GM19193 (cell line): Measurements from ENCODE around the gene SLC43A3.
A peak's percentile ranks its signal among the peaks of the same experiment; 100 is the strongest.

Experiments used
- POLR2A ChIP-seq: IDR thresholded peaks from 4 replicates; pipeline ENCODE4 v1.6.1; 2011; ENCODE audit not compliant: insufficient read depth, insufficient read length; ENCODE audit errors: extremely low read depth

The SLC43A3 gene

DNA sequence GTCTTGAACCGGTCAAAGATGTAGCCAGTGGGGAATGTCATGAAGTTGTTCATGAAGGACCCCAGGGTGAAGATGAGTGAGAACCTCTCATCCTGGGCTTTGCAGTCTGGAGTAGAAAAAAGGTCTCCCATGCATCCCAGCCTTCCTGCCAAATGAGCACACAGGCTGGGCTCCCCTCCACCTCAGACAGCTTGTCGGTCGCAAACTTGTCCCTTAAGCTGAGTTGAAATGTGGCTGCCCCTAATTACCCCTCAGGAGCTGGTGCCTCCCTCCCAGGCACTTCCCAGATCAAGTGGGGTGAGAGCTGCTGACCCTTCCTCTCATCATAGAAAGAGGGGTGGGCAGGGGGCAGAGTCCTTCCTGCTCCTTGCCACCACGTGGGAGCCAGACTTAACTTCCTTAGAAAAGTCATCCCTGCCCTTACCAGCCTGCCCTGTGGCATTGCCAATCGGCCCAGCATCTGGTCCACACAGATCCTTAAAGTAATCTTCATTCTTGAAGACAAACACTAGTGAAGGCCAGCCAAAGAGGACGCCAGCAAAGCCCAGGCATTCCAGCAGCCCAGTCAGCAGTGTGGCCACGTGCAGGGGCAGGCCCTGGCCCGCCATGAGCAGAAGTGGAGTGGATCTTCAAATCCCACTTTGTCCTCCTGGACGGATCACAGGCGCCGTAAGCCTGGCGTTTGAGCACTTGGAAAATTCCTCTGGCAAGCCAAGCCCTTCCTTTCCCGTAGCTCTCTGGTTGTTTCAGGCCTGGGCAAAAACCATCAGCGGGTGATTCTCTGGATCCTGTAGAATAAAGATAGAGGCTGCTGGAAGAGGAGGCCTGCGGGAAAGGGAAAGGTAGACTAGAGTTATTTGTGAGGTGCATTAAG lies 1.1 kb downstream of the SLC43A3 start:
- TF ChIP-seq POLR2A, result no peak

DNA sequence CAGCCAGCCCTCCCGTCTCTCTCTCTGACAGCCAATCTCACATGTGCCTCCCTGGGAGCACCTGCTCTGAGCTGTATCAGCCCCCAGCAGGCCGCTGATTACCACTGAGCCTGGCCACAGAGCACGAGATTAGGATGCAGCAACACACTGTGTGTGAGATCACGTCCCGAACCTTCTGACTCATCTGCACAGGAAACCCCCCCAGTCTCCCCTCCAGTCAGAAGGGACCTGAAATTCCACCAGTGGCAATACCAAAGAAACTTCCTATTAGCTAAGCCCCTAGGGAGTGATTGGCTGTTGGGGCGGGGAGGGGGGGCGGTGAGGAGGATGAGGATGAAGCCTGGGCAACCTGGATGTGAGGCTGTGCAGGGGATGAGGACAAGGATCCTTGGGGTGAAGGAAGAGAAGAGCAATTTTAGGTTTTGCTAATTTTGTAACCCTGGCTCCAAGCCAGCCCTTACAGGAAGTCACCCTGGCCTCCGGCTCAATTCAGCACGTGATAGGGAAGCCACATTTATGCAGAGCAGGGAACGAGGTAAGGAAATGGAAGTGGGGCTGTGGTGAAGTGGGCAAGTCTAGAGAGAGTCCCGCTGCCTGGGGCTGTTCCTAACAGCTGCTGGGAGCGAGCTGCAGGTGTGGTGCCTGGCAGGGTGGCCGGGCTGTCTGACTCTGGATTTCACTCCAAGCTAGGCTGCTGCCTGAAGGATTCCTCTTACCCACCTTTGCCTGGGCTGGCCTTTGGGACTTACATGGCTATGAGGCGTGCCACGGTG lies 1.9 kb downstream of the SLC43A3 start:
- peak; percentile 74 for TF ChIP-seq POLR2A

DNA sequence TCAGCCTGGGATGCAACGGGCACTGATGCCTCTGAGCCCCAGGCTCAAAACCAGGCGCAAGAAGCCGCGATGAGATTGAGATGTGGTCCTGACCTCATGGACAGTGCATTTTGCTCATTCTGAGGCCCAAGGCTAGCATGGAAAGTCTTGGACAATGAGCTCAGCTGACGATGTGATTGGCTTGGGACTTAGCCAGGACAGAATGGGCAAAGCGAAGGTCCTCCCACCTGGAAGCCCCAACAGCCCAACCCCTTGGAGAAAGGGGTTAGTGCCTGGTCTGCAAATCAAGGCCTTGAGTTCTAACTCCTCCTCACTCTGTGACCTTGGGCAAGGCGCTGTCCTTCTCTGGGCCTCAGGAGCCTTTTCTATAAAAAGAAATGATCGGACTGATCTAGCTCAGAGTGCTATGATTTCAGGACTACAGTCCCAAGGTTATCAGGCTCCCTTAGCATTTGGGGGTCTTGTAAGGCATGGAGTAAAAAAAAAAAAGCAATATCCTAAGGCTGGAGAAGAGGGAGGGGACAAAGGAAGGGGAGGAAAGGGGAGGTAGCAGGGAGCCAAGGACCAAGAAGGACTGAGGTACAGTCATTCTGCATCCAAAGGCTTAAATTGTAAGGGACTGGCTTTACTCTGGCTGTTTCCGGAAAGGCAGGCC lies 2.7 kb downstream of the SLC43A3 start:
- TF ChIP-seq POLR2A, result no peak

DNA sequence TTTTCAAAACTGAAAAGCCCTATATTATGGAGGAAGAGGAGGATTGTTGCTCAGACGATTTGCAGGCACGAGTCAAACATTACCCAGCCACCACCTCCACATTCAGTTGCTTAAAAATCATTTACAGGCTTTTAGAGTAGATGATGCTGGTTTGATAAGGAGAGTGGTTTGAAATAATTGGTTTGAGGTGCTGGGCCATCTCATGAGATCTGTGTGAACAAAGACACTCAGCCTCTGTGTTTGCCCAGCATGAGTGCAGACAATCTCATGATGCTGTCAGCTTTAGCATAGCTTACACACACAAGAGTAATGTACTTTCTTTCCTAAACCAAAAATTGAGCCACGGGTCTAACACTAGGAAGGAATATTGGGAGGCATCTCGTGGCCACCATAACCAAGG lies 4.3 kb downstream of the SLC43A3 start:
- TF ChIP-seq POLR2A, result no peak

DNA sequence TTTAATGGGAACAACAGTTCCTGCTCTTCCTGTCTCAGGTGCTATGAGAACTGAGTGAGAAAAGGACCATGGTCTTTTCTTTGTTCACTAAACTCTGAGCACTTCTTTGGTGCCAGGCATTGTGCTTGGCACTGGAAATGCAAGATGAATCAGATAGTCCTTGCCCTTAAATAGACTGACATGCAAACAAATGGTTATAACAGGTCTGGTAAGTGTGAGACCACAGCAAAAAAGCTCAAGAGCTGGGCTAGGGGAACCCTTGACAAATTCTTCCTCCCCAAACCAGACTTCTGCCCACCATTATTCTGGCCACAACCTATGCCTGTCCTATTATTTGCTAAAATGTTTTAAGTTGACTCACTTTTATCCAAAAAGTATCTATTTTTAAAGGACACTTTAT lies 5.1 kb downstream of the SLC43A3 start:
- no peak for TF ChIP-seq POLR2A

DNA sequence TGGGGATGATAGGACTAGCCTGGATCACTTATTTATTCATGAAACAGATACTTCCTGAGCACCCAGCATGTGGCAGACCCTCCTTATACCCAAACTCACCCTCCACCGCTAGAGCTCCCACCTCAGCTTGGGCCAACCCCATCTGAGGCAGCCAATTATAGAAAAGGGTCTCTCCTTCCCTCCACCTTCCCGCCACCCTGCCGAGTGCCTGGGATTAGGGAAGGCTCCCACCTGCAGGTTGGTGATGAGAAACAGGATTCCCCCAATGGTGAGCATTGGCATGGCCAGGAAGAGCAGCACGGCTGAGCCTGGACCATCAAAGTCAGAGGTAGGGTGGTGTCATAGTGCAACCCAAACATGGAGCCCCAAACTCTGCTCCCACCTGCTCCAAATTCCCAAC lies 5.9 kb downstream of the SLC43A3 start:
- TF ChIP-seq POLR2A, result peak; percentile 21

DNA sequence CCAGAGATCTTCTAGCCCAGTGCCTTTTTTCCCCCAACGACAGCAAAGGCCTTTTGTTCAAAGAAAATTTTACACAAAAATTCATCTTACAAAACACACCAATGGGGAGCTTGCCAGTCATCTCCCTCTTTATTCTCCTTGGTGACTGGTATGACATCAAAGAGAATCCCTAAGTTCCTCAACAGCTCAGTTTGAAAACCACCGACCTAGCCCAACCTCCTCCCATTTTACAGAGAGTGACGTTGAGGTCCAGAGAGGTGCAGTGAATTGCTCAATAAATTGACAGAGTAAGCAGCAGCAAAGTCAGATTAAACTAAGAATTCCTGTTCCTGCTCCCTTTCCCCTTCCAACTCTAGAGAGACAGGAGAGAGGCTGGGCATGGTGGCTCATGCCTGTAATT lies 7.8 kb downstream of the SLC43A3 start:
- TF ChIP-seq POLR2A, result no peak

DNA sequence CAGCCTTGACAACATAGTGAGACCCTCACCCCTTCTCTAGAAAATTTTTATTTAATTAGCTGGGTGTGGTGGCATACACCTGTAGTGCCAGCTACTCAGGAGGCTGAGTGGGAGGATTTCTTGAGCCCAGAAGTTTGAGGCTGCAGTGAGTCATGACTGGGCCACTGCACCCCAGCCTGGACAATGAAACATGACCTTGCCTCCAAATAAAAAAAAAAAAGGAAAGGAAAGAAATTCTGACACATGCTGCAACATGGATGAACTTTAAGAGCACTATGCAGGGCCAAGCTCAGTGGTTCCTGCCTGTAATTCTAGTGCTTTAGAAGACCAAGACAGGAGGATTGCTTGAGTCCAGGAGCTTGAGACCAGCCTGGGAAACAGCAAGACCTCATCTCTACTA lies 8.8 kb downstream of the SLC43A3 start:
- TF ChIP-seq POLR2A, result no peak

DNA sequence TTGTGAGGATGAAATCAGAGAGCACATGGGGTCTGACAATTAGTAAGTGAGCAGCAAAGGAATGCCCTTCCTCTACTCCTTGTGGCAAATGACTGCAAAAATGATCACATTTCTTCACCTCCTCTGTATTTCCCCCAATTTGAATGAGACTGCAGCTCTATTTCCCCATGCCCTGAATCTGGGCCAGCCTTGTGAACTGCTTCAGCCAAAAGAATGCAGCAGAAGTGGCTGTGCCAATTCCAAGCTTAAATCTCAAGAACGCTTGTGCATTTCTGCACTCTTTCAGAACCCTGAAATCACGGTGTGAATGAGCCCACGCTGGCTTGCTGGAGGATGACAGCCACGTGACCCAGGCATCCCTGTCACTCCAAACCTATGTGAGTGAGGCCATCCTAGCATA lies 9.9 kb downstream of the SLC43A3 start:
- no peak for TF ChIP-seq POLR2A

DNA sequence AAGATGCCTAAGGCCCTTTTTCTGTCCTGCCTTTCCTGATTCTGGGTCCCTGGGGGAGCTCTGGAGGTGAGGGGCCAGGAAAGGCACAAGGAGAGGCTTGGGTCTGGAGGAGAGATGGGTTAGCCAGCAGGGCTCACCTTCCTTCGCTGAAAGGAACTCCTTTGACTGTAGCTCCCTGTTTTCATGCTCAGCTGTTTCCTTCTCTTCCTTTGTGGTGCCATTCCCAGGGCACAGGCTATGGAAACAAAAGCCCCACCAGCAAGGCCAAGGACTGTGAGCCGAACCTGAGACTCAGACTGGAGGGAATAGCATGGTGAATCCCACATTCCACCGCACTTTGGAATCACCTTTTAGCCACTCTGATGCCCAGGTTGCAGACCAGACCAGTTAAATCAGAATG lies 10.5 kb downstream of the SLC43A3 start:
- TF ChIP-seq POLR2A, result no peak

DNA sequence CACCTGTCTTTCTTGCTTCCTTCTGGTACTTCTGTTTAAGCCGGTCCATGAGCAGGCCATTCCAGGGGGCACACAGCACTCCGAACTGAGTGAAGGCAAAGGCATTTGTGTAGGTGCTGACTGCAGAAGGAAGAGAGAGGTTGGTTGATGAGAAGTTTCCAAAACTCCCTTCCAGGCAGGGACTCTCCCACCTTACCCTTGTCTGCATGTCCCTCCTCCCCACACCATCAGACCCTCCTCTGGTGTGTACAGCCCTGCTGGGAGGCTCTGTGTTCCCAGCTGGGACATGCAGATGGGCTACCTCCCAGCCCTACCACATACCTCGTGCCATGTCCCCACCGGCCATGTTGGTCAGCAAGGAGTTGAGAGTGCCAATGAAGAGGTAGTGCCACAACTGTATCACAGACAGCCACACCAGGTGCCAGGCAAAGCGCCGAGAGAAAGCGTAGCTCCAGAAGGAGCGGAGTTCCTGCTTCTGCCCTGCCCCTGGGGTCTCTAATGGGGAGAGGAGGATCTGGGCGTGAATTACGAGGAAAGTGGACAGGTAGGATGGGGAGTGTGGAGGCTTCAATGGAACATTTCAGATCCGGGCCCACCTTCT lies 12.2 kb downstream of the SLC43A3 start:
- no peak for TF ChIP-seq POLR2A

DNA sequence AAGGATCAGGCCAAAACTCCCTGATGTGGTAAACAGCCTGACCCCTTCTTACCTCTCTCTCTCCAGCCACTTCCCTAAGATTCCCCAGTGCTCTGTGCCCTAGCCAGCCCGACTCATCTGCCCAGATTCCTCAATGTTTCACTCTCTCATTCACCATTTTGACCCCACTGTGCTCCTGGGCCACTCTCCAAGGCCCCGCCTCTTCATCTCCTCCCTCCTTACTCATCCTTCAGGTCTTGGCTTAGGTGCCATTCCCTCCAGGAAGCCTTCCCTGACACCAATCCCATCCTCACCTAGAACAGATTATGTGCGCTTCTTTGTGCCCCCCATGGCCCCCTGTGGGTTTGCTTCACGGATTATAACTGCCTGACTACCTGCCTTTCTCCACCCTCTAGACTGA lies 13.2 kb downstream of the SLC43A3 start:
- TF ChIP-seq POLR2A, result no peak

DNA sequence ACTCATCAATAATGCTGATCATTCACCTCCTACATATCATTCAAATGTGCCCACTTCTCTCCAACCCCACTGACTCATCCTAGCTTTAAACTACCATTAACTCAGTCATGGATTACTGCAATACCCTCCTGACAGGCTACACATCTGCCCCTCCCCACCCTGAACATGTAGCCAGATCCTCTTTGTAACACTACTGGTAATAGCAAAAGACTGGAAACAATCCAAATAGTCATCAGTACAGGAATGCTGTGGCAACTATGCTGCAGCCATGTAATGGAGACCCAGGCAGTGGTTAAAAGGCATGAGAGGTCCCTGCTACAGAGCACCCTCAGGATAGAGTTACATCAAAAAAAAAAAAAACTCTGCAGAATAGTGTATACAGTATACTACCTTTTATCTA lies 16.6 kb downstream of the SLC43A3 start:
- no peak for TF ChIP-seq POLR2A

DNA sequence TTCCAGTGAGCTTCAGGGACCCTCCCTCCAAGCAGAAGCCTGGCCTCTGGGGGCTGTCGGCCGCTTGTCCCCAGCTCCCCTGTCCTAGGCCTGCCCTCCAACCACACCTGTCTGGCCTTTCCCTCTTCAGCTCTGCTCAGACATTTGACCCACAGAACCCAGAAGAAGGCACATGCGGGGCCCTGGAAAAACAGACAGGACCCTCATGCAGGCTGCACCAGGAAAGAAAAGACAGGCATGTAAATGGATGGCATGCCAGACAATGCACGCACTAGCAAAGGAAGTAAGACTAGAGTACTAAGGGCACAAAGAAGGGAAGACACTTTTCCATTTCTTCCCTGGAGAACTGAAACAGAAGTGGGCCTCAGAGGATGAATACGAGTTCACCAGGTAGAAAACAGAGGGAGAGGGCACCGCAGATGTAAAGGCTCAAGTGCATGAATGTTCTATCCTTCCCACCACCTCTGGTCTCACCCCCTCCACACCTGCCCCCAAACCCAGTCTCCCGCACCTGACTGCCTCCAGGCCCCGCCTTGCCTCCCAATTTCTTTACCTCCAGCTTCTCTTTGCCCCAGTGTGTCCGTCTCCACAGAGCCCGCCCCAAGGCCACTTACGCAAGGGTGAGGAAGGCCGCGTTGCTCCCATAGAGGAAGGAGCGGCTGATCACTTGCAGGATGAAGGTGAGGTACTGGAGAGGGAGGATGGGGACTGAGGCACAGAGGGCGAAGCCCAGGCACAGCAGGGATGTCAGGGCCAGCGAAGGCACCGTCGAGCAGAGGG lies 17.4 kb downstream of the SLC43A3 start:
- no peak for TF ChIP-seq POLR2A
